Brain microvascular endothelial cell (primary cell): ENCODE measurements around the gene PRCD.
"Not testable (repeated sequence)": the region's sequence is repeated elsewhere in the genome, so short reads cannot be mapped to it uniquely, and the experiment has no call there.

ENCODE experiments used
- DNase-seq: peaks from one replicate; pipeline ENCODE4 v3.0.0-alpha.2; 2020
- H3K27ac ChIP-seq: fragments of 250-450 bp; sonication (Bioruptor Pico); 2 replicates; pipeline ENCODE4 v1.5.1; 2020; ENCODE audit warnings: mild to moderate bottlenecking, moderate library complexity
- H3K27me3 ChIP-seq: fragments of 250-450 bp; sonication (Bioruptor Pico); replicated peaks from 2 replicates; pipeline ENCODE4 v1.5.1; 2020; ENCODE audit warnings: mild to moderate bottlenecking
- H3K36me3 ChIP-seq: fragments of 250-450 bp; sonication (Bioruptor Pico); replicated peaks from 2 replicates; pipeline ENCODE4 v1.5.1; 2020; ENCODE audit warnings: mild to moderate bottlenecking
- H3K4me3 ChIP-seq: 2 replicates; pipeline ENCODE4 v1.5.1; 2011; ENCODE audit warnings: low read depth, mild to moderate bottlenecking, control low read depth, low read length, moderate library complexity
- CTCF ChIP-seq: IDR thresholded peaks from 2 replicates; pipeline ENCODE4 v1.5.1; 2011; ENCODE audit warnings: low read depth, mild to moderate bottlenecking, moderate library complexity, low read length, control low read depth, inconsistent platforms; ENCODE audit errors: missing control alignments
- in situ Hi-C: cut with HindIII; loops from 2 replicates; pipeline ENCODE4 v1.10.0; 2017; ENCODE audit warnings: low sequenced_read_pairs, low pct_ligation_motif_present

The PRCD gene

GRCh38 chr17:76556765-76557367 lies 17.0 kb downstream of the PRCD start:
- Histone ChIP-seq H3K27ac (peak overlapping the region; percentile 92), H3K4me3 (peak overlapping the region; percentile 98), H3K36me3 (peaks cover 25% of the 10 kb centered on the region), H3K27me3 (no peaks in the 10 kb centered on the region)
- DNase-seq, result no peak
- TF ChIP-seq CTCF, result no peak
- in situ Hi-C loops, result no loop called here

- in situ Hi-C loops, result no loop called here
- Histone ChIP-seq H3K27me3 (no peaks in the 10 kb centered on the region), H3K4me3 (peak overlapping the region; percentile 98), H3K27ac (peak overlapping the region; percentile 92), H3K36me3 (peaks cover 29% of the 10 kb centered on the region)
- DNase-seq, result peak; percentile 94
- peak; percentile 81 for TF ChIP-seq CTCF
These were observed 17.7 kb downstream of the PRCD start for GRCh38 chr17:76557368-76558197.

GRCh38 chr17:76558198-76559095 lies 18.6 kb downstream of the PRCD start:
- Histone ChIP-seq H3K36me3 (peaks cover 36% of the 10 kb centered on the region), H3K4me3 (peak overlapping the region; percentile 98), H3K27ac (peak overlapping the region; percentile 92), H3K27me3 (no peaks in the 10 kb centered on the region)
- DNase-seq, result no peak
- peak; percentile 68 for TF ChIP-seq CTCF
- in situ Hi-C loops, result no loop called here

DNA sequence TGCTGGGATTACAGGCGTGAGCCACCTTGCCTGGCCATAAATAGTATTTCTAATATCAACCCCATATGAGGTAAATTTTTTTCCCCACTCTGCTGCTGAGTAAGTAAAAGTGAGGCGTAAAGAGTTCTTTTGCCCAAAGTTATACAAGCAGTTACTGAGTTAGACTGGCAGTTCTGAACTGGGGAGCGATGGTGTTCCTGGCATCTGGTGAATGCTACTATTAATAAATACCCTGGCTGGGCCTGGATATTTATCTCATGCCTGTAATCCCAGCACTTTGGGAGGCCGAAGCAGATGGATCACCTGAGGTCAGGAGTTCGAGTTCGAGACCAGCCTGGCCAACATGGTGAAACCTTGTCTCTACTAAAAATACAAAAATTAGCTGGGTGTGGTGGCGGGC lies 19.6 kb downstream of the PRCD start:
- in situ Hi-C loops, DNase-seq, H3K27me3 ChIP-seq, H3K27ac ChIP-seq: not testable (repeated sequence)
- Histone ChIP-seq H3K36me3 (peaks cover 38% of the 10 kb centered on the region), H3K4me3 (peak overlapping the region; percentile 98)

DNA sequence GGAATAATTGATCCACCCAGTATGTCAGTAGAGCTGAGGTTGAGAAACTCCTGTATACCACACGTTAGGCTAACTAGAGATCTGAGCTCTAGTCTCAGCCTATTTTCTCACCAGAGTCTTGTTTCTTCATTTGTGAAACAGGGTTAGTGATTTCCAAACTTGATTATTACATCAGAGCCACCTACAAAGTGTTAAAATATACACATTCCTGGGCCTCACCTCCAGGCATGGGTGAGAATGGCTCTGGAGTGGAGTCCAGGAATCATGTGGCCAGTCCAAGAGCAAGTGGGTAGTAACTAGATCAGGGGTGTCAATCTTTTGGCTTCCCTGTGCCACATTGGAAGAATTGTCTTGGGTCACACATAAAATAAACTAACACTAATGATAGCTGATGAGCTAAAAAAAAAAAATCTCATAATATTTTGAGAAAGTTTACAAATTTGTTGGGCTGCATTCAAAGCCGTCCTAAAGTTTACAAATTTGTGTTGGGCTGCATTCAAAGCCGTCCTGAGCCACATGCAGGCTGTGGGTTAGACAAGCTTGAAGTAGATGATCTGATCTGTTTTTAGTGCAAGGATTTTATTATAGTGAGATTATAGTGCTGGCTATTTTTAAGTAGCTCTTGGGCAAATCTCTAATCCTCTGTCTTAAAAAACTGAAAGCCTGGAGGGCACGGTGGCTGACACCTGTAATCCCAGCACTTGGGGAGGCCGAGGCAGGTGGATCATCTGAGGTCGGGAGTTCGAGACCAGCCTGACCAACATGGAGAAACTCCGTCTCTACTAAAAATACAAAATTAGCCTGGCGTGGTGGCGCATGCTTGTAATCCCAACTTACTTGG lies 20.4 kb downstream of the PRCD start:
- H3K27ac ChIP-seq, result no peak overlapping the region
- in situ Hi-C loops, result no loop called here
- H3K4me3 ChIP-seq, result peak overlapping the region; percentile 3

More for the DNA sequence above, 20.4 kb downstream of the PRCD start:
- Histone ChIP-seq H3K36me3 (peaks cover 41% of the 10 kb centered on the region), H3K27me3 (no peaks in the 10 kb centered on the region)
- no peak for TF ChIP-seq CTCF
- no peak for DNase-seq
